ENCODE data around the gene HCFC2. TPM values are rescaled to one million over a fixed set of nuclear protein-coding genes. Genes with fewer than 3 reads are reported as not detected.

The HCFC2 gene
- total and polyA plus RNA-seq, 2 of the 8 experiments (the other 6 are each of a cell fraction or from before 2014, with no cell fraction given), result 0.62 to 1.8 TPM

DNA sequence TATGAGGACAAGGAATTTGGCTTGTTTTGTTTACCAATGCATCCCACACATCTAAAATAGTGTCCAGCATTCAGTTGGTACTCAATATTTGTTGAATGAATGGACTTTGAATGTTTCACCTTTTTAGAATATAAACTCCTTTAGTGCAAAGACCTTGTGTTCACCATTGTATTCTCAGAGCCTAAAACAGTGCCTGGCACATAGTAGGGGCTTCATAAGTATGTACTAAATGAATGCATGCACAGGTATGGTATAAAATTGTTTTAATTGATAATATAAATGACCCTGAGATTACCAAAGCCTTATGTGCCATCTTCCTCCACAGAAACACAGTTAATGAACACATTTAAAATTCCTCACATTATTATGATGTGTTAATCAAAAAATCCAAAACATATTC, 78.7 kb downstream of the HCFC2 start:
- ChIA-PET CTCF (ENCODE audit: partially characterized antibody) (no interaction called here), POLR2A (ENCODE audit: partially characterized antibody) (no interaction called here)
- Histone ChIP-seq H2BK12ac (ENCODE audit: low read depth, low read length) (no peak overlapping the region), H3K23me2 (ENCODE audit: low read depth, low read length) (no peaks in the 10 kb centered on the region; the same call in 1 of the 2 replicates), H2AFZ (ENCODE audit: low read length) (no peak overlapping the region), H2AK5ac (ENCODE audit: low read depth, low read length) (no peak overlapping the region), H3K79me1 (ENCODE audit: low read depth, low read length) (no peaks in the 10 kb centered on the region), H3K14ac (ENCODE audit: insufficient read length) (no peak overlapping the region), H4K91ac (replicated peaks; ENCODE audit: insufficient read length, low read length) (no peak overlapping the region), H3K4ac (replicated peaks; ENCODE audit: insufficient read length, low read depth, low read length) (no peak overlapping the region), H3K23ac (ENCODE audit: insufficient read length) (no peak overlapping the region), H3K9me3 (ENCODE audit: insufficient read depth in 2 of 2, low read depth in 1 of 2, low read length in 1 of 2) (no peaks in the 10 kb centered on the region), H2BK20ac (ENCODE audit: low read length) (no peak overlapping the region), H4K20me1 (replicated peaks in 1 of 2; ENCODE audit: control insufficient read depth in 1 of 2, insufficient read depth in 2 of 2, low read length in 2 of 2) (no peaks in the 10 kb centered on the region), H4K8ac (ENCODE audit: extremely low read depth, insufficient read depth, low read length) (no peak overlapping the region), H3K79me2 (ENCODE audit: control insufficient read depth in 1 of 2, insufficient read depth in 2 of 2, low read length in 2 of 2) (no peaks in the 10 kb centered on the region), H3K56ac (replicated peaks; ENCODE audit: insufficient read length, low read depth, low read length) (no peak overlapping the region), H3K27me3 (replicated peaks in 1 of 4; ENCODE audit: control insufficient read depth in 3 of 4, extremely low read depth in 1 of 4, insufficient read depth in 3 of 4, low read length in 3 of 4) (0 out of 7 replicates have a peak, but pooled peaks cover 0 to 3% (median 0%) of the 10 kb centered on the region in 4 experiments), H3K4me1 (replicated peaks in 1 of 4; ENCODE audit: control insufficient read depth in 3 of 4, insufficient read depth in 4 of 4, low read length in 3 of 4) (peaks cover 0 to 7% (median 3%) of the 10 kb centered on the region in 4 experiments; a peak in 4 of 7 replicates), H4K5ac (ENCODE audit: insufficient read length, low read depth, low read length) (no peak overlapping the region), H3K36me3 (ENCODE audit: control insufficient read depth in 2 of 4, insufficient read depth in 4 of 4, low read length in 3 of 4) (no peaks in the 10 kb centered on the region), H2BK120ac (replicated peaks; ENCODE audit: low read depth, low read length) (no peak overlapping the region), H3K9ac (replicated peaks in 1 of 4; ENCODE audit: extremely low read depth in 1 of 4, low read depth in 3 of 4, low read length in 3 of 4) (no peak overlapping the region), H3K27ac (ENCODE audit: low read depth, low read length) (no peak overlapping the region), H3K4me3 (ENCODE audit: extremely low read depth in 1 of 4, insufficient read depth in 2 of 4, low read depth in 3 of 4, low read length in 4 of 4) (no peak overlapping the region), H3K4me2 (ENCODE audit: insufficient read depth in 1 of 2, low read depth in 2 of 2, low read length in 2 of 2) (no peak overlapping the region), H2BK15ac (ENCODE audit: low read length) (no peak overlapping the region), H2BK5ac (ENCODE audit: low read depth, low read length) (no peak overlapping the region), H3K18ac (ENCODE audit: extremely low read depth, low read length) (no peak overlapping the region)
- no peak for DNase-seq (ENCODE audit: low read depth in 1 of 2, low spot score in 2 of 2)
- no peak for FAIRE-seq
- TF ChIP-seq TAF7 (optimal IDR thresholded peaks at IDR 0.05; ENCODE audit: borderline replicate concordance, low read depth, low read length) (no peak), SP1 (IDR thresholded peaks at IDR 0.05; ENCODE audit: low read depth, low read length) (no peak), SUZ12 (IDR thresholded peaks at IDR 0.05; ENCODE audit: low read length) (no peak), SRF (IDR thresholded peaks at IDR 0.05; ENCODE audit: low read depth, low read length) (no peak), JUN (IDR thresholded peaks at IDR 0.05; ENCODE audit: low read depth, low read length) (no peak), CHD1 (IDR thresholded peaks at IDR 0.05; ENCODE audit: low read depth, low read length) (no peak), SP2 (IDR thresholded peaks at IDR 0.05; ENCODE audit: low read length) (no peak), SP4 (IDR thresholded peaks at IDR 0.05; ENCODE audit: low read length) (no peak), SIRT6 (IDR thresholded peaks at IDR 0.05; ENCODE audit: low read length) (no peak), SIN3A (conservative IDR thresholded peaks at IDR 0.05 in 1 of 2, IDR thresholded peaks at IDR 0.05 in 1 of 2; ENCODE audit: low read depth in 1 of 2, low read length in 2 of 2) (no peak), NRF1 (IDR thresholded peaks at IDR 0.05; ENCODE audit: low read depth, low read length) (no peak)
- TF ChIP-seq, protein P1, sequence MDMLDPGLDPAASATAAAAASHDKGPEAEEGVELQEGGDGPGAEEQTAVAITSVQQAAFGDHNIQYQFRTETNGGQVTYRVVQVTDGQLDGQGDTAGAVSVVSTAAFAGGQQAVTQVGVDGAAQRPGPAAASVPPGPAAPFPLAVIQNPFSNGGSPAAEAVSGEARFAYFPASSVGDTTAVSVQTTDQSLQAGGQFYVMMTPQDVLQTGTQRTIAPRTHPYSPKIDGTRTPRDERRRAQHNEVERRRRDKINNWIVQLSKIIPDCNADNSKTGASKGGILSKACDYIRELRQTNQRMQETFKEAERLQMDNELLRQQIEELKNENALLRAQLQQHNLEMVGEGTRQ (IDR thresholded peaks at IDR 0.05; ENCODE audit: low read length), result no peak
- TF ChIP-seq, protein P2, sequence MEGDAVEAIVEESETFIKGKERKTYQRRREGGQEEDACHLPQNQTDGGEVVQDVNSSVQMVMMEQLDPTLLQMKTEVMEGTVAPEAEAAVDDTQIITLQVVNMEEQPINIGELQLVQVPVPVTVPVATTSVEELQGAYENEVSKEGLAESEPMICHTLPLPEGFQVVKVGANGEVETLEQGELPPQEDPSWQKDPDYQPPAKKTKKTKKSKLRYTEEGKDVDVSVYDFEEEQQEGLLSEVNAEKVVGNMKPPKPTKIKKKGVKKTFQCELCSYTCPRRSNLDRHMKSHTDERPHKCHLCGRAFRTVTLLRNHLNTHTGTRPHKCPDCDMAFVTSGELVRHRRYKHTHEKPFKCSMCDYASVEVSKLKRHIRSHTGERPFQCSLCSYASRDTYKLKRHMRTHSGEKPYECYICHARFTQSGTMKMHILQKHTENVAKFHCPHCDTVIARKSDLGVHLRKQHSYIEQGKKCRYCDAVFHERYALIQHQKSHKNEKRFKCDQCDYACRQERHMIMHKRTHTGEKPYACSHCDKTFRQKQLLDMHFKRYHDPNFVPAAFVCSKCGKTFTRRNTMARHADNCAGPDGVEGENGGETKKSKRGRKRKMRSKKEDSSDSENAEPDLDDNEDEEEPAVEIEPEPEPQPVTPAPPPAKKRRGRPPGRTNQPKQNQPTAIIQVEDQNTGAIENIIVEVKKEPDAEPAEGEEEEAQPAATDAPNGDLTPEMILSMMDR (IDR thresholded peaks at IDR 0.05; ENCODE audit: control extremely low read depth in 1 of 3, insufficient read depth in 1 of 3, low read depth in 1 of 3, low read length in 3 of 3), result no peak

Measured in H1 (cell line).